ENCODE data around the gene PLCL2. TPM values are rescaled to one million over a fixed set of nuclear protein-coding genes. Genes with fewer than 3 reads are reported as not detected.

PLCL2 gene
- total RNA-seq, 1 donor from 2014 or later: 2.5 TPM

GRCh38 chr3:17007284-17007683, 122.5 kb downstream of the PLCL2 start:
- H3K27me3 ChIP-seq (ENCODE audit: control insufficient read depth, insufficient read depth, low read length): no peaks in the 10 kb centered on the region
- no peak for TF ChIP-seq CTCF (IDR thresholded peaks at IDR 0.05; ENCODE audit: insufficient read depth, low read length, poor library complexity, severe bottlenecking)
- no peak for DNase-seq (ENCODE audit: low read depth)
- no peaks in the 10 kb centered on the region for H3K36me3 ChIP-seq (ENCODE audit: control insufficient read depth, insufficient read depth, low read length)
- H3K4me3 ChIP-seq (ENCODE audit: low read depth, low read length): no peak overlapping the region

- no peak for DNase-seq (ENCODE audit: low read depth)
- Histone ChIP-seq H3K27me3 (ENCODE audit: control insufficient read depth, insufficient read depth, low read length) (no peaks in the 10 kb centered on the region), H3K4me3 (ENCODE audit: low read depth, low read length) (no peak overlapping the region), H3K36me3 (ENCODE audit: control insufficient read depth, insufficient read depth, low read length) (no peaks in the 10 kb centered on the region)
- no peak for TF ChIP-seq CTCF (IDR thresholded peaks at IDR 0.05; ENCODE audit: insufficient read depth, low read length, poor library complexity, severe bottlenecking)
Measured at GRCh38 chr3:17009826-17010225, 125.1 kb downstream of the PLCL2 start.

GRCh38 chr3:17011728-17012338, 127.1 kb downstream of the PLCL2 start:
- DNase-seq (ENCODE audit: low read depth): no peak
- Histone ChIP-seq H3K4me3 (ENCODE audit: low read depth, low read length) (no peak overlapping the region), H3K36me3 (ENCODE audit: control insufficient read depth, insufficient read depth, low read length) (no peaks in the 10 kb centered on the region), H3K27me3 (ENCODE audit: control insufficient read depth, insufficient read depth, low read length) (no peaks in the 10 kb centered on the region)
- TF ChIP-seq CTCF (IDR thresholded peaks at IDR 0.05; ENCODE audit: insufficient read depth, low read length, poor library complexity, severe bottlenecking): no peak

- peak; percentile 12 for DNase-seq (ENCODE audit: low read depth)
- no peaks in the 10 kb centered on the region for H3K27me3 ChIP-seq (ENCODE audit: control insufficient read depth, insufficient read depth, low read length)
Measured at GRCh38 chr3:17013050-17013449, 128.3 kb downstream of the PLCL2 start.

GRCh38 chr3:17013571-17013970, 128.8 kb downstream of the PLCL2 start:
- DNase-seq (ENCODE audit: low read depth): no peak
- TF ChIP-seq CTCF (IDR thresholded peaks at IDR 0.05; ENCODE audit: insufficient read depth, low read length, poor library complexity, severe bottlenecking): no peak
- H3K4me3 ChIP-seq (ENCODE audit: low read depth, low read length): no peak overlapping the region
- H3K36me3 ChIP-seq (ENCODE audit: control insufficient read depth, insufficient read depth, low read length): no peaks in the 10 kb centered on the region
- H3K27me3 ChIP-seq (ENCODE audit: control insufficient read depth, insufficient read depth, low read length): no peaks in the 10 kb centered on the region

More at GRCh38 chr3:17013050-17013449, 128.3 kb downstream of the PLCL2 start:
- no peak overlapping the region for H3K4me3 ChIP-seq (ENCODE audit: low read depth, low read length)
- no peaks in the 10 kb centered on the region for H3K36me3 ChIP-seq (ENCODE audit: control insufficient read depth, insufficient read depth, low read length)
- no peak for TF ChIP-seq CTCF (IDR thresholded peaks at IDR 0.05; ENCODE audit: insufficient read depth, low read length, poor library complexity, severe bottlenecking)

GRCh38 chr3:17014284-17014683, 129.5 kb downstream of the PLCL2 start:
- DNase-seq (ENCODE audit: low read depth): no peak
- no peak for TF ChIP-seq CTCF (IDR thresholded peaks at IDR 0.05; ENCODE audit: insufficient read depth, low read length, poor library complexity, severe bottlenecking)
- no peak overlapping the region for H3K4me3 ChIP-seq (ENCODE audit: low read depth, low read length)
- no peaks in the 10 kb centered on the region for H3K36me3 ChIP-seq (ENCODE audit: control insufficient read depth, insufficient read depth, low read length)
- no peaks in the 10 kb centered on the region for H3K27me3 ChIP-seq (ENCODE audit: control insufficient read depth, insufficient read depth, low read length)
